Activated CD8-positive, alpha-beta T cell treated with anti-CD3 and anti-CD28 coated beads, Interleukin-2, amount 10 ng/mL, durations not matched to agents 7 days and 5 days (primary cell): ENCODE results near the gene FOXN1. TPM values are rescaled to one million over a fixed set of nuclear protein-coding genes. Genes with fewer than 3 reads are reported as not detected.

Source experiments
- ATAC-seq: fragments of 150-1000 bp; cut with Tn5 transposase; one replicate; pipeline ENCODE4 v1.10.0; 2021; ENCODE audit warnings: moderate library complexity
- CTCF ChIA-PET: fragments of 350-600 bp; sonication (Branson Sonifier 250); formaldehyde crosslinking; loops from one replicate; lab custom pipeline; 2021; ENCODE audit warnings: antibody characterized with exemption; lab: Charles Lee
- POLR2A ChIA-PET: fragments of 350-600 bp; sonication (Branson Sonifier 250); formaldehyde crosslinking; loops from one replicate; lab custom pipeline; 2021; ENCODE audit warnings: antibody characterized with exemption; lab: Charles Lee
- DNase-seq: peaks from one replicate; pipeline ENCODE4 v3.0.0-alpha.2; 2020
- H3K27ac Mint-ChIP-seq: one replicate; pipeline ENCODE4 v1.8.0; 2021; ENCODE audit warnings: mild to moderate bottlenecking, mixed read lengths
- H3K27me3 Mint-ChIP-seq: one replicate; pipeline ENCODE4 v1.8.0; 2021; ENCODE audit warnings: low read depth, mixed read lengths
- H3K36me3 Mint-ChIP-seq: one replicate; pipeline ENCODE4 v1.8.0; 2021; ENCODE audit warnings: low read depth, mixed read lengths
- H3K4me1 Mint-ChIP-seq: one replicate; pipeline ENCODE4 v1.8.0; 2021; ENCODE audit warnings: low read depth, mixed read lengths
- H3K4me3 Mint-ChIP-seq: one replicate; pipeline ENCODE4 v1.8.0; 2021; ENCODE audit warnings: mild to moderate bottlenecking, mixed read lengths
- H3K9me3 Mint-ChIP-seq: one replicate; pipeline ENCODE4 v1.8.0; 2022; ENCODE audit warnings: mixed read lengths; ENCODE audit not compliant: insufficient read depth
- total RNA-seq, 2 experiments: library from RNA; stranded (reverse); gene quantifications; one replicate each; pipeline ENCODE4 v1.2.3, GENCODE V29; 2021

Gene FOXN1
- total RNA-seq, 2 experiments from 2014 or later: not detected

- DNase-seq: peak; percentile 82
- Mint-ChIP-seq H3K4me3 (peak within 1 kb of the TSS; percentile 91), H3K36me3 (peaks cover 44% of the 10 kb centered on the region), H3K4me1 (peaks cover 49% of the 10 kb centered on the region), H3K27me3 (no peaks in the 10 kb centered on the region), H3K9me3 (no peaks in the 10 kb centered on the region), H3K27ac (peak within 1 kb of the TSS; percentile 90)
- CTCF ChIA-PET: interaction anchor here (1.0 to 6.8 kb wide), 5 partner anchors 18 to 136 kb away, joined by 3 to 46 read pairs (median 6); partner anchors contain the start of genes ALDOC and PIGS
- POLR2A ChIA-PET: interaction anchor here (0.5 kb wide), 1 partner anchor 95 kb away, joined by 4 read pairs; no protein-coding TSS in a partner anchor
- peak; percentile 85 for ATAC-seq
Measured at GRCh38 chr17:28552176-28552999, 46.2 kb downstream of the FOXN1 start, which contains the start of gene UNC119. Gene UNC119, minus strand, starts transcription at chr17:28552624. Its CDS starts 67 bp downstream, at chr17:28552557.

- no peaks in the 10 kb centered on the region for H3K9me3 Mint-ChIP-seq
- H3K27me3 Mint-ChIP-seq: no peaks in the 10 kb centered on the region
- POLR2A ChIA-PET: no interaction called here
- H3K4me1 Mint-ChIP-seq: peaks cover 43% of the 10 kb centered on the region
- no peak for ATAC-seq
- CTCF ChIA-PET: interaction anchor here (0.7 to 1.4 kb wide), 3 partner anchors 14 to 23 kb away, joined by 3 to 6 read pairs (median 3); partner anchors contain the start of gene ALDOC
- peaks cover 45% of the 10 kb centered on the region for H3K36me3 Mint-ChIP-seq
- peak overlapping the region; percentile 75 for H3K27ac Mint-ChIP-seq
- peak overlapping the region; percentile 71 for H3K4me3 Mint-ChIP-seq
- no peak for DNase-seq
Measured at GRCh38 chr17:28553000-28553505, 46.9 kb downstream of the FOXN1 start.

GRCh38 chr17:28554565-28554964 is 48.4 kb downstream of the FOXN1 start:
- peaks cover 28% of the 10 kb centered on the region for H3K4me1 Mint-ChIP-seq
- ATAC-seq (no peak), DNase-seq (no peak)
- CTCF ChIA-PET: no interaction called here
- H3K4me3 Mint-ChIP-seq: no peak overlapping the region
- peaks cover 51% of the 10 kb centered on the region for H3K36me3 Mint-ChIP-seq
- no peaks in the 10 kb centered on the region for H3K27me3 Mint-ChIP-seq
- POLR2A ChIA-PET: no interaction called here
- no peaks in the 10 kb centered on the region for H3K9me3 Mint-ChIP-seq
- no peak overlapping the region for H3K27ac Mint-ChIP-seq

GRCh38 chr17:28555022-28555421 is 48.9 kb downstream of the FOXN1 start:
- H3K4me3 Mint-ChIP-seq: no peak overlapping the region
- ChIA-PET CTCF (no interaction called here), POLR2A (no interaction called here)
- H3K9me3 Mint-ChIP-seq: no peaks in the 10 kb centered on the region
- peaks cover 56% of the 10 kb centered on the region for H3K36me3 Mint-ChIP-seq
- H3K4me1 Mint-ChIP-seq: peaks cover 24% of the 10 kb centered on the region
- DNase-seq (no peak), ATAC-seq (no peak)
- no peaks in the 10 kb centered on the region for H3K27me3 Mint-ChIP-seq
- H3K27ac Mint-ChIP-seq: no peak overlapping the region

GRCh38 chr17:28563475-28563874 is 57.3 kb downstream of the FOXN1 start:
- ChIA-PET POLR2A (no interaction called here), CTCF (interaction anchor here (1.2 kb wide), 1 partner anchor 23 kb away, joined by 3 read pairs; no protein-coding TSS in a partner anchor)
- Mint-ChIP-seq H3K27ac (no peak overlapping the region), H3K4me1 (peaks cover 14% of the 10 kb centered on the region), H3K27me3 (no peaks in the 10 kb centered on the region), H3K9me3 (no peaks in the 10 kb centered on the region), H3K36me3 (peaks cover 50% of the 10 kb centered on the region), H3K4me3 (no peak overlapping the region)
- ATAC-seq (no peak), DNase-seq (no peak)

GRCh38 chr17:28567604-28568003 is 61.5 kb downstream of the FOXN1 start:
- Mint-ChIP-seq H3K4me1 (peaks cover 36% of the 10 kb centered on the region), H3K36me3 (peaks cover 42% of the 10 kb centered on the region), H3K27me3 (no peaks in the 10 kb centered on the region), H3K27ac (peak overlapping the region; percentile 43), H3K4me3 (no peak overlapping the region), H3K9me3 (no peaks in the 10 kb centered on the region)
- ATAC-seq (no peak), DNase-seq (no peak)
- CTCF ChIA-PET: no interaction called here
- POLR2A ChIA-PET: interaction anchor here (0.9 kb wide), 1 partner anchor 18 kb away, joined by 5 read pairs; no protein-coding TSS in a partner anchor

- peak overlapping the region; percentile 94 for H3K4me3 Mint-ChIP-seq
- ATAC-seq: no peak
- H3K9me3 Mint-ChIP-seq: no peaks in the 10 kb centered on the region
- ChIA-PET CTCF (interaction anchor here (1.4 to 3.7 kb wide), 2 partner anchors 12 to 20 kb away, joined by 3 to 46 read pairs; no protein-coding TSS in a partner anchor), POLR2A (interaction anchor here (1.4 to 3.2 kb wide), 3 partner anchors 9 to 19 kb away, joined by 4 to 30 read pairs (median 5); no protein-coding TSS in a partner anchor)
- peaks cover 48% of the 10 kb centered on the region for H3K36me3 Mint-ChIP-seq
- no peak overlapping the region for H3K27ac Mint-ChIP-seq
- peaks cover 41% of the 10 kb centered on the region for H3K4me1 Mint-ChIP-seq
- H3K27me3 Mint-ChIP-seq: no peaks in the 10 kb centered on the region
- DNase-seq: no peak
Measured at GRCh38 chr17:28569446-28569845, 63.3 kb downstream of the FOXN1 start.

GRCh38 chr17:28570716-28571360 is 64.7 kb downstream of the FOXN1 start:
- Mint-ChIP-seq H3K27me3 (no peaks in the 10 kb centered on the region), H3K4me3 (peak overlapping the region; percentile 94), H3K27ac (peak overlapping the region; percentile 95), H3K36me3 (peaks cover 44% of the 10 kb centered on the region), H3K4me1 (peaks cover 52% of the 10 kb centered on the region), H3K9me3 (no peaks in the 10 kb centered on the region)
- ATAC-seq (peak; percentile 52), DNase-seq (peak; percentile 67)
- ChIA-PET POLR2A (interaction anchor here (0.9 to 3.2 kb wide), 9 partner anchors 8 to 74 kb away, joined by 3 to 30 read pairs (median 4); partner anchors contain the start of gene SPAG5), CTCF (interaction anchor here (0.7 to 3.7 kb wide), 11 partner anchors 10 to 382 kb away, joined by 3 to 46 read pairs (median 4); partner anchors contain the start of genes BLTP2, SDF2 and SUPT6H)

- Mint-ChIP-seq H3K27ac (peak within 1 kb of the TSS; percentile 95), H3K4me3 (peak within 1 kb of the TSS; percentile 94), H3K36me3 (peaks cover 49% of the 10 kb centered on the region), H3K9me3 (no peaks in the 10 kb centered on the region), H3K4me1 (peaks cover 58% of the 10 kb centered on the region), H3K27me3 (no peaks in the 10 kb centered on the region)
- ChIA-PET CTCF (interaction anchor here (0.7 to 3.7 kb wide), 11 partner anchors 9 to 382 kb away, joined by 3 to 46 read pairs (median 4); partner anchors contain the start of genes BLTP2, SDF2 and SUPT6H), POLR2A (interaction anchor here (0.9 to 3.2 kb wide), 9 partner anchors 10 to 139 kb away, joined by 3 to 30 read pairs (median 4); partner anchors contain the start of gene SPAG5)
- DNase-seq (peak; percentile 94), ATAC-seq (peak; percentile 98)
Measured at GRCh38 chr17:28571361-28572122, 65.4 kb downstream of the FOXN1 start, which contains the start of gene PIGS. Gene PIGS, minus strand, starts transcription at chr17:28571524. Its CDS starts 28 bp downstream, at chr17:28571496.

- CTCF ChIA-PET: interaction anchor here (0.8 to 3.7 kb wide), 8 partner anchors 11 to 381 kb away, joined by 3 to 46 read pairs (median 4); partner anchors contain the start of genes SDF2 and SUPT6H
- POLR2A ChIA-PET: interaction anchor here (0.5 to 3.2 kb wide), 8 partner anchors 11 to 139 kb away, joined by 3 to 30 read pairs (median 5); partner anchors contain the start of genes BLTP2 and SPAG5
- Mint-ChIP-seq H3K4me3 (peak overlapping the region; percentile 94), H3K36me3 (peaks cover 52% of the 10 kb centered on the region), H3K4me1 (peaks cover 60% of the 10 kb centered on the region), H3K9me3 (no peaks in the 10 kb centered on the region), H3K27me3 (no peaks in the 10 kb centered on the region), H3K27ac (peak overlapping the region; percentile 95)
- DNase-seq (no peak), ATAC-seq (no peak)
Measured at GRCh38 chr17:28572259-28573039, 66.3 kb downstream of the FOXN1 start.
